ENCODE results near the gene GPR107.

GRCh38 chr9:130120299-130120587, 66.5 kb downstream of the GPR107 start:
- TF ChIP-seq EP300 (IDR thresholded peaks at IDR 0.05) (no peak), POLR2A (IDR thresholded peaks at IDR 0.05) (no peak), POLR2AphosphoS5 (IDR thresholded peaks at IDR 0.05) (no peak), CTCF (IDR thresholded peaks at IDR 0.05) (no peak)

Measured in suprapubic skin (tissue), 4 donors.